GM19395 (cell line): ENCODE results near the gene TRIM72.
"Not testable (repeated sequence)": the region's sequence is repeated elsewhere in the genome, so short reads cannot be mapped to it uniquely, and the experiment has no call there.

Experiments used
- ATAC-seq: cut with Tn5 transposase; IDR thresholded peaks from one replicate; pipeline ENCODE4 v1.9.1; 2021; ENCODE audit warnings: mild to moderate bottlenecking, moderate library complexity; ENCODE audit not compliant: unreplicated experiment

TRIM72 gene

GRCh38 chr16:31214708-31215286 is 878 bp downstream of the TRIM72 start:
- no peak for ATAC-seq

GRCh38 chr16:31215287-31216162 is 1.6 kb downstream of the TRIM72 start:
- ATAC-seq = no peak

GRCh38 chr16:31216422-31217135 is 2.7 kb downstream of the TRIM72 start, which contains the start of gene PYDC1:
Gene PYDC1, minus strand, starts transcription at chr16:31217135. Its CDS starts 107 bp downstream, at chr16:31217028.
- ATAC-seq = no peak

GRCh38 chr16:31217136-31217530 is 3.2 kb downstream of the TRIM72 start:
- no peak for ATAC-seq

- ATAC-seq = no peak
Observed at GRCh38 chr16:31219154-31219741, 5.3 kb downstream of the TRIM72 start.

- ATAC-seq = no peak
Observed at GRCh38 chr16:31221357-31222160, 7.6 kb downstream of the TRIM72 start.

GRCh38 chr16:31223044-31223443 is 9.1 kb downstream of the TRIM72 start:
- no peak for ATAC-seq

GRCh38 chr16:31224092-31224955 is 10.4 kb downstream of the TRIM72 start:
- no peak for ATAC-seq

GRCh38 chr16:31225193-31225592 is 11.3 kb downstream of the TRIM72 start:
- ATAC-seq = no peak

GRCh38 chr16:31228206-31228605 is 14.3 kb downstream of the TRIM72 start:
- ATAC-seq = no peak

GRCh38 chr16:31229501-31229900 is 15.6 kb downstream of the TRIM72 start:
- no peak for ATAC-seq

GRCh38 chr16:31238041-31238440 is 24.1 kb downstream of the TRIM72 start:
- no peak for ATAC-seq

- ATAC-seq = no peak
Observed at GRCh38 chr16:31242206-31242605, 28.3 kb downstream of the TRIM72 start.

- no peak for ATAC-seq
Observed at GRCh38 chr16:31243734-31244670, 30.1 kb downstream of the TRIM72 start.

- ATAC-seq = not testable (repeated sequence)
Observed at GRCh38 chr16:31245598-31245997, 31.7 kb downstream of the TRIM72 start.

- ATAC-seq = no peak
Observed at GRCh38 chr16:31246296-31246695, 32.4 kb downstream of the TRIM72 start.

- ATAC-seq = no peak
Observed at GRCh38 chr16:31248344-31248743, 34.4 kb downstream of the TRIM72 start.

- ATAC-seq = no peak
Observed at GRCh38 chr16:31250782-31251384, 37.0 kb downstream of the TRIM72 start.
